K562 (cell line): ENCODE results near the gene WNT7B. TPM values are rescaled to one million over a fixed set of nuclear protein-coding genes. Genes with fewer than 3 reads are reported as not detected.

Experiments
- ATAC-seq: fragments of 200-7000 bp; cut with Tn5 transposase; 3 replicates; pipeline ENCODE4 v1.9.1; 2020; ENCODE audit warnings: moderate library complexity
- BruUV-seq: library from RNA; stranded (reverse); fragments of 400-500 nt; replicated peaks from 2 replicates; lab custom pipeline; 2021; lab: Mats Ljungman, UMichigan
- CTCF ChIA-PET: fragments of 300-600 bp; formaldehyde crosslinking; extraction: SDS; loops from one replicate; lab custom pipeline; 2021; ENCODE audit warnings: low intra/inter-chr PET ratio; lab: Yijun Ruan, JAX
- POLR2A ChIA-PET: fragments of 300-600, 350-650 bp; sonication (Branson Sonifier 250); formaldehyde crosslinking; extraction: SDS; loops from one replicate; lab custom pipeline; 2021; ENCODE audit warnings: antibody characterized with exemption, inconsistent platforms; lab: Yijun Ruan, JAX
- DNase-seq, 4 experiments: peaks; one replicate each; pipeline versions ENCODE4 v3.0.0 to v3.0.0-alpha.2; 2011 to 2018; ENCODE audit warnings: low spot score in 3 of 4, mixed read lengths in 3 of 4; ENCODE audit errors: extremely low read depth in 1 of 4
- FAIRE-seq: peaks from 2 replicates; lab custom pipeline; 2011; peaks lifted over from hg19 to GRCh38; lab: Jason Lieb, UNC
- H2AFZ ChIP-seq: 2 replicates; pipeline ENCODE4 v1.6.0; 2011; ENCODE audit warnings: low read depth, low read length, control low read depth, inconsistent platforms
- H3K27ac ChIP-seq: fragments of 200-600 bp; 3 replicates; pipeline ENCODE4 v1.8.0; 2011; ENCODE audit warnings: low read depth, mild to moderate bottlenecking, control low read depth, inconsistent platforms, low read length, moderate library complexity, mixed read lengths; ENCODE audit errors: extremely low read depth
- H3K27me3 ChIP-seq, 2 experiments: fragments of 300-600 bp in 1 of 2; 2 replicates in 1 of 2; 3 replicates in 1 of 2; pipeline versions ENCODE4 v1.6.0 to v1.8.0; 2011; ENCODE audit warnings: inconsistent platforms in 2 of 2, low read length in 2 of 2, mild to moderate bottlenecking in 1 of 2, mixed read lengths in 1 of 2, moderate library complexity in 1 of 2; ENCODE audit not compliant: control insufficient read depth in 2 of 2, insufficient read depth in 2 of 2
- H3K36me3 ChIP-seq: fragments of 300-600 bp; 3 replicates; pipeline ENCODE4 v1.8.0; 2011; ENCODE audit warnings: mild to moderate bottlenecking, low read length, inconsistent platforms; ENCODE audit not compliant: control insufficient read depth, insufficient read depth
- H3K4me1 ChIP-seq, 2 experiments: fragments of 200-600 bp in 1 of 2; replicated peaks in 1 of 2; 2 replicates in 1 of 2; 3 replicates in 1 of 2; pipeline versions ENCODE4 v1.5.1 to v1.8.0; 2011; ENCODE audit warnings: inconsistent platforms in 2 of 2, low read length in 2 of 2, mild to moderate bottlenecking in 1 of 2, mixed read lengths in 1 of 2, moderate library complexity in 1 of 2; ENCODE audit not compliant: control insufficient read depth in 2 of 2, insufficient read depth in 2 of 2
- H3K4me2 ChIP-seq: 2 replicates; pipeline ENCODE4 v1.6.1; 2011; ENCODE audit warnings: low read length, control low read depth, inconsistent platforms, mixed read lengths; ENCODE audit not compliant: insufficient read depth
- H3K4me3 ChIP-seq: fragments of 200-600 bp; sonication (generic), shearing (Covaris generic); 2 replicates; pipeline ENCODE4 v1.5.1; 2016; ENCODE audit warnings: control low read depth, inconsistent platforms
- H3K79me2 ChIP-seq: fragments of 200-600 bp; 3 replicates; pipeline ENCODE4 v1.8.0; 2011; ENCODE audit warnings: low read length, inconsistent platforms; ENCODE audit not compliant: control insufficient read depth, insufficient read depth
- H3K9ac ChIP-seq, 2 experiments: 2 replicates each; pipeline versions ENCODE4 v1.6.0 to v1.6.1; 2011; ENCODE audit warnings: low read depth in 2 of 2, low read length in 2 of 2, control low read depth in 1 of 2, inconsistent platforms in 1 of 2, mild to moderate bottlenecking in 1 of 2, mixed read lengths in 1 of 2; ENCODE audit not compliant: insufficient read depth in 1 of 2
- H3K9me1 ChIP-seq: one replicate; pipeline ENCODE4 v1.6.0; 2011; ENCODE audit warnings: inconsistent platforms, mild to moderate bottlenecking, low read length, moderate library complexity; ENCODE audit not compliant: control insufficient read depth, insufficient read depth
- H3K9me3 ChIP-seq: replicated peaks from 2 replicates; pipeline ENCODE4 v1.5.1; 2011; ENCODE audit warnings: low read depth, low read length, inconsistent platforms; ENCODE audit not compliant: control insufficient read depth, insufficient read depth
- H4K20me1 ChIP-seq: replicated peaks from 2 replicates; pipeline ENCODE4 v1.6.1; 2011; ENCODE audit warnings: low read length, inconsistent platforms, mixed read lengths; ENCODE audit not compliant: control insufficient read depth, insufficient read depth
- ADNP ChIP-seq: fragments of 200-800 bp; sonication (Bioruptor generic); IDR thresholded peaks from 2 replicates; pipeline ENCODE4 v1.6.1; 2016; ENCODE audit warnings: missing genetic modification characterization, missing compliant biosample characterization
- CTBP1 ChIP-seq: fragments of 450-650 bp; IDR thresholded peaks from 2 replicates; pipeline ENCODE4 v1.6.1; 2016; ENCODE audit warnings: borderline replicate concordance
- GTF2E2 ChIP-seq: fragments of 200-800 bp; sonication (Bioruptor generic); IDR thresholded peaks from 2 replicates; pipeline ENCODE4 v1.6.1; 2016; ENCODE audit warnings: missing genetic modification characterization, missing compliant biosample characterization
- JUNB ChIP-seq: fragments of 450-650 bp; formaldehyde crosslinking; conservative IDR thresholded peaks from 2 replicates; pipeline ENCODE4 v1.4.0; 2020; ENCODE audit warnings: mild to moderate bottlenecking
- NFATC3 ChIP-seq: fragments of 450-650 bp; IDR thresholded peaks from 2 replicates; pipeline ENCODE4 v1.6.1; 2017; ENCODE audit warnings: mild to moderate bottlenecking
- NR4A1 ChIP-seq, 2 experiments: fragments of 250-450 bp in 1 of 2; fragments of 450-650 bp in 1 of 2; sonication (Bioruptor Pico) in 1 of 2; IDR thresholded peaks; 2 replicates each; pipeline versions ENCODE4 v1.4.0 to v1.6.1; 2016 to 2020; ENCODE audit warnings: mild to moderate bottlenecking in 2 of 2, missing compliant biosample characterization in 1 of 2, missing genetic modification characterization in 1 of 2, moderate library complexity in 1 of 2
- PHF8 ChIP-seq: fragments of 200-600 bp; sonication (generic); IDR thresholded peaks from 2 replicates; pipeline ENCODE4 v1.6.1; 2012; ENCODE audit warnings: mixed run types, mild to moderate bottlenecking, inconsistent platforms, low read length, moderate library complexity, borderline replicate concordance
- RCOR1 ChIP-seq, 2 experiments: IDR thresholded peaks; 2 replicates each; pipeline ENCODE4 v1.6.1; 2012; ENCODE audit warnings: low read depth in 2 of 2, low read length in 2 of 2, borderline replicate concordance in 1 of 2, improper control_type of control experiment in 1 of 2
- SMARCE1 ChIP-seq: fragments of 450-650 bp; IDR thresholded peaks from 2 replicates; pipeline ENCODE4 v1.7.1; 2016; ENCODE audit warnings: mild to moderate bottlenecking
- TBL1XR1 ChIP-seq, 2 experiments: IDR thresholded peaks; 2 replicates each; pipeline ENCODE4 v1.6.1; 2012; ENCODE audit warnings: improper control_type of control experiment in 2 of 2, low read length in 2 of 2, mild to moderate bottlenecking in 1 of 2
- U2AF2 ChIP-seq: fragments of 200-400 bp; formaldehyde crosslinking; optimal IDR thresholded peaks from 2 replicates; pipeline ENCODE3; 2017; ENCODE audit warnings: low read depth, mild to moderate bottlenecking, low read length
- ZKSCAN1 ChIP-seq: fragments of 150-350 bp; IDR thresholded peaks from 2 replicates; pipeline ENCODE4 v1.6.1; 2016; ENCODE audit warnings: low read depth, low read length
- ZNF696 ChIP-seq: fragments of 250-450 bp; sonication (Bioruptor Pico); conservative IDR thresholded peaks from 2 replicates; pipeline ENCODE4 v1.4.0; 2020; ENCODE audit warnings: mild to moderate bottlenecking, moderate library complexity
- WGBS: fragments of 100-300 bp; shearing (Covaris generic); methylation state at CpG from one replicate; pipeline ENCODE4 v1.1.6; 2016; ENCODE audit warnings: low coverage, mixed read lengths; ENCODE audit not compliant: insufficient coverage; ENCODE audit errors: missing lambda C conversion rate; 5-methylcytosine and 5-hydroxymethylcytosine counted together
- in situ Hi-C: fragments of 300-500 bp; cut with MboI; formaldehyde crosslinking; loops from 4 replicates; pipeline ENCODE4 v1.15.0; 2018; ENCODE audit warnings: inconsistent platforms, mixed read lengths
- intact Hi-C: fragments of 100-400 bp; cut with micrococcal nuclease; formaldehyde crosslinking; loops from 2 replicates; pipeline ENCODE4 v1.14.2; 2022
- polyA plus RNA-seq, 8 experiments: library from polyadenylated mRNA; depleted of rRNA in 4 of 8; stranded (reverse) in 5 of 8; unstranded in 3 of 8; fragments of >200 nt; fragmentation: Nextera tagmentation in 2 of 8; fragmentation: Illumina TruSeq in 1 of 8; extraction: Ambion mirVana in 2 of 8; extraction: Trizol in 1 of 8; gene quantifications; 2 replicates each; pipeline versions ENCODE4 v1.2.1 to v1.2.3, GENCODE V29; 2011 to 2014; ENCODE audit warnings: inconsistent platforms in 1 of 8, missing spikeins in 1 of 8
- total RNA-seq, 7 experiments: library from RNA; depleted of rRNA in 6 of 7; stranded (reverse); fragments of >200 nt in 6 of 7; fragmentation: Illumina TruSeq in 2 of 7; extraction: Trizol in 2 of 7; gene quantifications; 2 replicates each; pipeline versions ENCODE4 v1.2.1 to v1.2.3, GENCODE V29; 2011 to 2021; ENCODE audit warnings: low replicate concordance in 1 of 7

Gene WNT7B
- total and polyA plus RNA-seq, 9 of the 15 experiments (the other 6 are each of a cell fraction or from before 2014, with no cell fraction given) = not detected

GRCh38 chr22:46001426-46002106 lies 24.6 kb upstream of the WNT7B start:
- in situ Hi-C loops (loop anchor here (25.0 kb wide), 1 partner anchor 311 kb away; no protein-coding TSS in a partner anchor), intact Hi-C loops (no loop called here)
- Histone ChIP-seq H3K36me3 (no peaks in the 10 kb centered on the region), H3K9ac (no peak overlapping the region), H3K79me2 (no peaks in the 10 kb centered on the region), H3K4me1 (peaks cover 0 to 45% of the 10 kb centered on the region in 2 experiments; a peak in 2 of 5 replicates), H3K4me3 (no peak overlapping the region), H3K27me3 (peaks cover 0 to 18% of the 10 kb centered on the region in 2 experiments; a peak in 1 of 5 replicates), H3K9me1 (no peaks in the 10 kb centered on the region), H3K9me3 (no peaks in the 10 kb centered on the region), H2AFZ (no peak overlapping the region), H3K27ac (no peak overlapping the region), H3K4me2 (no peak overlapping the region), H4K20me1 (no peaks in the 10 kb centered on the region)
- ChIA-PET POLR2A (interaction anchor here (1.6 kb wide), 1 partner anchor 11 kb away, joined by 6 read pairs; no protein-coding TSS in a partner anchor), CTCF (interaction anchor here (1.2 kb wide), 1 partner anchor 115 kb away, joined by 3 read pairs; no protein-coding TSS in a partner anchor)
- no peak for FAIRE-seq
- BruUV-seq = no TSS peak
- no peak for TF ChIP-seq PHF8
- no peak for TF ChIP-seq NR4A1 (CRISPR knock-in tag; IDR thresholded peaks at IDR 0.05)
- no peak for TF ChIP-seq NR4A1 (tag; IDR thresholded peaks at IDR 0.05)
- TF ChIP-seq CTBP1 = no peak
- no peak for TF ChIP-seq GTF2E2
- TF ChIP-seq RCOR1 (IDR thresholded peaks at IDR 0.05; ENCODE audit: borderline replicate concordance in 1 of 2, low read depth in 2 of 2, low read length in 2 of 2) = no peak
- TF ChIP-seq ZNF696 = no peak
- no peak for TF ChIP-seq SMARCE1
- TF ChIP-seq TBL1XR1 (IDR thresholded peaks at IDR 0.05; ENCODE audit: low read length in 2 of 2) = no peak
- no peak for TF ChIP-seq ADNP (tag)
- no peak for TF ChIP-seq U2AF2
- TF ChIP-seq JUNB (CRISPR knock-in tag) = no peak
- no peak for TF ChIP-seq NFATC3
- TF ChIP-seq ZKSCAN1 = no peak
- 7% methylated on average over 16 of the region's 22 CpGs for WGBS
- DNase-seq = no peak
- ATAC-seq = no peak
